Right lobe of liver (tissue), 4 donors: ENCODE measurements around the gene CLDN22.

ENCODE experiments used
- POLR2A ChIP-seq: fragments of 450-650 bp; IDR thresholded peaks from one replicate; pipeline ENCODE4 v1.6.1; 2017; ENCODE audit warnings: antibody characterized with exemption, mild to moderate bottlenecking
- TF ChIP-seq, protein P1 (sequence below), 4 donors: fragments of 200-600 bp in 3 of 4; fragments of 450-650 bp in 1 of 4; IDR thresholded peaks; one replicate each; pipeline versions ENCODE4 v1.5.1 to v1.8.0; 2016 to 2022; ENCODE audit warnings: antibody characterized with exemption in 4 of 4, mild to moderate bottlenecking in 2 of 4
- donor health status: DM: no; HTN: no; CAD: no.
- donor health status: DM: no; HTN: no; CAD: no.
- donor health status: DM: no; HTN: yes; CAD: no.

DNA sequence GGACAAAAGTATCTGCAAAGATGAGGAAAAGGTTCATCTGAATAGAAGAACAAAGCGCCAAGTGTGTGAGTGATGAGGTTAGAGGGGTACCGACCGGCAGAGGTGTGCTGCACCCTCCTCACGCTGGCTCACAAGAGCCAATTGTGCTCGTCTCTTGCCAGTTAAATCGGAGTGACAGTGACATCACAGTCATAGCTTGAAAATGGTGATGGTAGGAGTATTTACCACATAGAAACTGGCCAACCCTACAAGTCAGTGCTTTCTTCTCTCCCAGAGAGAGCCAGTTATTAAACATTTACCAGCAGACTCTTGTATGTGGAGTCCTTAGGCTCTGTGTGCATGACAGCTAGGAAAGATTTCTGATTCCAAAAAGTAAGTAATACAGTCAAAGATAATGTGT lies 32.4 kb downstream of the CLDN22 start:
- TF ChIP-seq, protein P1, sequence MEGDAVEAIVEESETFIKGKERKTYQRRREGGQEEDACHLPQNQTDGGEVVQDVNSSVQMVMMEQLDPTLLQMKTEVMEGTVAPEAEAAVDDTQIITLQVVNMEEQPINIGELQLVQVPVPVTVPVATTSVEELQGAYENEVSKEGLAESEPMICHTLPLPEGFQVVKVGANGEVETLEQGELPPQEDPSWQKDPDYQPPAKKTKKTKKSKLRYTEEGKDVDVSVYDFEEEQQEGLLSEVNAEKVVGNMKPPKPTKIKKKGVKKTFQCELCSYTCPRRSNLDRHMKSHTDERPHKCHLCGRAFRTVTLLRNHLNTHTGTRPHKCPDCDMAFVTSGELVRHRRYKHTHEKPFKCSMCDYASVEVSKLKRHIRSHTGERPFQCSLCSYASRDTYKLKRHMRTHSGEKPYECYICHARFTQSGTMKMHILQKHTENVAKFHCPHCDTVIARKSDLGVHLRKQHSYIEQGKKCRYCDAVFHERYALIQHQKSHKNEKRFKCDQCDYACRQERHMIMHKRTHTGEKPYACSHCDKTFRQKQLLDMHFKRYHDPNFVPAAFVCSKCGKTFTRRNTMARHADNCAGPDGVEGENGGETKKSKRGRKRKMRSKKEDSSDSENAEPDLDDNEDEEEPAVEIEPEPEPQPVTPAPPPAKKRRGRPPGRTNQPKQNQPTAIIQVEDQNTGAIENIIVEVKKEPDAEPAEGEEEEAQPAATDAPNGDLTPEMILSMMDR (IDR thresholded peaks at IDR 0.05): no peak
- no peak for TF ChIP-seq POLR2A
